Measurements from ENCODE around the gene LHFPL6.

The LHFPL6 gene

DNA sequence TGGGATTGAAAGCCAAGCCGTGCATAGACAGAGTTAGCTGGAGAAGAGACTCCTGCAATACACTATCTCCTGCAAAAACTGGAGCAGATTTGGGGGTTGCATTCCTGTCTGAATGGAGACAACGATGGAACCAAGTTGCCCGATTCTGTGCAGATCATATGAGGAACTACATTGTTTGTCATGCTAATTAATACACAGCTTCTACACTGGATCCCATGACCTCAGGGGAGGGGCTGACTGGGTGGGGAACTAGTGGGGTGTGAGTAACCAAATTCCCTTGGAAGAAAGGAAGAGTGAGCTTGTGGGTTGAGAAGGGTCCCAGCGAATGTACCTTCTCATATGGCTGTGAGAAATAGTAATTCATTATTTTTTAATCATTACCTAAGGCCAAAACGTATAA, 214.0 kb downstream of the LHFPL6 start:
- in situ Hi-C loops (cut with HindIII; ENCODE audit: low pct_ligation_motif_present, low pct_unique_long_range_greater_than_20kb, low sequenced_read_pairs): no loop called here

DNA sequence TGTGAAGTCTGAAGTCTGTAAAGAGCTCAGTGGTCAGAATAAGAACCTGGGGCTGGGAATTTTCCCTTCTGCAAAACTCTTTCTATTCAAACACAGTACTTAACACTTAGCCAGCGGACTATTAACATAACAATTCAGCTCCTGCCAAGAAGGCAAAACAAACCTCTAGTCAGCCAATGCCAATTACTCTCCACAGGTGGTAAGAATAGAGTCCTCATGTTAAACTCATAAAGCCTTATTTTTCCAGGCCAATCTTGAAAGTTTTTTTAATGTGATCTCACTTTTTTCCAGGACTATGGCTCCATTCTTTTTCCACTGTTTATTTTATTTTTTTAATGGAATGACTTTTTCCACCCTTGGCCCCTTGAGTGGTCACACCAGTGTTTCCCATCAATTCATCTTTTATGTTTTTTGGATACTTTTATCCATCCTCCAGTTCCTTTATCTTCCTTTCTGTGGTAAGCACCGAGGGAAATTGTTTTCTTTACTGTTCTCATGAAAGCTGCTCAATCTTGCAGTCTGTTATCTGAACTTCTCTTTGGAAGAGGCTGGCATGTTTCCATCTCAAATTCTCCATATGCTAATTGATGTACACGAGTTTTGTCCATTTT, 217.3 kb downstream of the LHFPL6 start:
- DNase-seq: no peak
- in situ Hi-C loops (cut with HindIII; ENCODE audit: low pct_ligation_motif_present, low pct_unique_long_range_greater_than_20kb, low sequenced_read_pairs): no loop called here

More for the DNA sequence above, 214.0 kb downstream of the LHFPL6 start:
- DNase-seq: no peak

DNA sequence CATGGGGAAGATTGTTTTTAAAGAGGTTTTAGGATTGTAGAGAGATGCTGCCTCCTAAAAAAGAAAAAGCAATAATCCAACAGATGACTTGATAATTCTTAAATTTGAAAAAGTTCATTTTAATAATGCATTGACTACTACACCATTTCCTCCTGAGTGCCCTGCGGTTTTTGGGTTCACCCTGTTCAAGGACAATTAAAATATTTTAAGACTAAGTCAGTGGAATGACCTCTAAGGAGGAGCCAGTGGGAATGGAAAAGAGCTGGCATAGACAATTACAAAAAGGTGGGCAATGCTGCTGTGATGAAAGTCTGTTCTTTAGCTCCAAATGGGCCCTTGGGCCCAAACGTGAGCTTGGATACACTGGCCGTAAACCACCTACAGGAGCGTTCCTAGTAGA, 217.8 kb downstream of the LHFPL6 start:
- DNase-seq: no peak
- in situ Hi-C loops (cut with HindIII; ENCODE audit: low pct_ligation_motif_present, low pct_unique_long_range_greater_than_20kb, low sequenced_read_pairs): no loop called here

DNA sequence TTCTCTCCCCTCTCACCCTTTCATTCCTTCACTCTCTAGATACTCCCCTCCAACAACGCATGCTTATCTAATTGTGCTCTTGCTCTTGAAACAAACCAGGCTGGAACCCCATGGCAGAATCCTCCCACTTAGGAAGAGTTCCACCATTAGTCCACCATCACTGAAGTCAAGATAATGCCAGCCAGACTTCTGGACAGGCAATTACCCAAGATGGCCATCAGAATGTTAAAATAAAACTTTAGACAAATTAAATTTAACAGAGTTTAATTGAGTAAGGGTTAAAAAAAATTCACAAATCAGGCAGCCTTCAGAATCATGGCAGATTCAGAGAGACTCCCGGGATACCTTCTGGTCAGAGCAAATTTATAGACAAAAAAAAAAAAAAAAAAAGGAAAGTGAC, 221.5 kb downstream of the LHFPL6 start:
- in situ Hi-C loops (cut with HindIII; ENCODE audit: low pct_ligation_motif_present, low pct_unique_long_range_greater_than_20kb, low sequenced_read_pairs): no loop called here
- DNase-seq: no peak

DNA sequence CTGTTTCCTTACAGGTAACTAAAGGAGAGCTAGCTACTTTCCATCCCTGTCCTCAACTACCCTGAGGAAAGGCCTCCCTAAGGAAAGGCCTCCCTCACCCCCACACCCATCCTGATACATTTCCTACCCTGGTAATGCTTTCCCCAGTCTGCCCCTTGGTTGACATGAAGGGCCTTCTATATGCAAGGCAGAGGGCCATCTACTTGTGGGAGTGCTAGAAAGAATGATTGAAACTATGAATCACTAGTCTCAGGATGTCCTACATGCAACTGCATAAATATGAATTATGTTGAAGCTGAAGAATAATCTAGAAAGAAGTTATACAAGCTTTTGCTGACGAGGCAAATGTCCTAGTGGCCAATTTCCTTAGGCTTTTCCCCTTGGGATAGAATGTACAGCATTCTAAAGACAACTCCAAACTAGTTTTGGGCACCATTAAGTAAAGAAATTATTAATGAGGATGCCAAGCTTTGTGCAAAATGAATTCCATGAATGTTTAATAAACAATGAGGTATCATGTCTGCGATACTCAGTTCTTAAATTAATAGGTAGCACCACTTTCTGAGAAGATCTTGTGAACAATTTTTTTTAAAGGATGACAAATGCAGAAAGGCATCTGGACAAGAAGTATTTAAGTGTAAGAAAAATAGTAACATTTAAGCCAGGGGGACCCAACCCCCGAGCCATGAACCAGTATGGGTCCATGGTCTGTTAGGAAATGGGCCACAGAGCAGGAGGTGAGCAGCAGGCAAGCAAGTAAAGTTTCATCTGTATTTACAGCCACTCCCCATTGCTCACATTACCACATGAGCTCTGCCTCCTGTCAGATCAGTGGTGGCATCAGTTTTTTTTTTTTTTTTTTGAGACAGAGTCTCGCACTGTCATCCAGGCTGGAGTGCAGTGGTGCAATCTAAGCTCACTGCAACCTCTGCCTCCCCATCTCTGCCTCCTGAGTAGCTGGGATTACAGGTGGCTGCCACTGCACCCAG, 223.0 kb downstream of the LHFPL6 start:
- in situ Hi-C loops (cut with HindIII; ENCODE audit: low pct_ligation_motif_present, low pct_unique_long_range_greater_than_20kb, low sequenced_read_pairs): no loop called here
- no peak for DNase-seq

DNA sequence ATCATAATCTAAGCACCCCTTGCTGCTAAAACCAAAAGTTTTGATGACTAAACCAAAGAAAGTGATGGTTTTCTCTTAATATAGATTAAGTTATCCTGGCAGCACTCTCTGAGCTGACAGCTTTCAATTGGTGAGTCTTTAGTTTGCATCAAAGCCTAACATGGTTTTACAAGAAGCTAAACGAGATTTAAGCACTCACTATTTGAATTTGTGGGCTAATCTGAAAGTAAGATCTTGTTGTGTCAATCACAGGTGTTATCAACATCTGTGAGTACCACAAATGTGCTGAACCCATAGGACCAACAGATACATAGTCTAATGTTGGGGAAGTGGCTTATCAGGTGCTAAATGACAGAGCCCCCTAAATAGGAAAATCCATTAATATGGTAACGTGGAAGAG, 223.9 kb downstream of the LHFPL6 start:
- in situ Hi-C loops (cut with HindIII; ENCODE audit: low pct_ligation_motif_present, low pct_unique_long_range_greater_than_20kb, low sequenced_read_pairs): no loop called here
- no peak for DNase-seq

DNA sequence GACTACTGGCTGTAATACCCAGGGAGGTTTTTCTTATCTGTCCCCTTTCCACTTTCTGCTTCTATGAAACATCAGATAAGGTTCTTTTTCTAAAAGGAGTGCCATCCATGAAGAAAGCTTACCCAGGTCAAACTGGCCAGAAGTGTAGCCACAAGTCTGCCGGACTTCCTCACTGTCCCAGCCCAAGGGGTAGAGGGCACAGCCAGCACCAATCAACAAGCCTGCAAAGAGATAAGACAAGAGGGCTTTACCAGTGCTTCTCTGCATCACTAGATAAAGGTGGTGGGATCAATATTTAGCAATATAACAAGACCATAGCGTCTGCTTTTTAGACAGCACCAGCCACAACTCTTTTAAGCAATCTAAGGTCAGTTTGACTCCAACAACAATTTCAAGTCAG, 224.7 kb downstream of the LHFPL6 start:
- DNase-seq: no peak
- in situ Hi-C loops (cut with HindIII; ENCODE audit: low pct_ligation_motif_present, low pct_unique_long_range_greater_than_20kb, low sequenced_read_pairs): no loop called here

DNA sequence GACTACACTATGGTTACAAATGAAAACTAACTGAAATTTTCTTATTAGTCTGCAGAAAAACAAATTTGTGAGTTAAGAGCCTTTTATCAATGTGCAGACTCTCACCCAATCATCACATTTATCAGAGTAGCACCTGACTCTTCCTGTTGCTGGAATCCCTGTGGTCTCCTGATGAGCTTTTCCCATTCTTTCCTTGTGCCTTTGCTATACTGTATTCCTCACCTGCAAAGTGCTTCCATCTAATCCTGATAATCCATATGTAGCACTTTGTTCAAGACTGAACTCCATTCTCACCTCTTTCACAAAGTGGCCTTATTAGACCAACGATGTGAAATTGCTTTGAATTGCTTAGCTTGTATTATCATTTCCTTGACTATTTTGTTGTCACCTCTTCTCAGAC, 225.3 kb downstream of the LHFPL6 start:
- in situ Hi-C loops (cut with HindIII; ENCODE audit: low pct_ligation_motif_present, low pct_unique_long_range_greater_than_20kb, low sequenced_read_pairs): no loop called here
- no peak for DNase-seq

DNA sequence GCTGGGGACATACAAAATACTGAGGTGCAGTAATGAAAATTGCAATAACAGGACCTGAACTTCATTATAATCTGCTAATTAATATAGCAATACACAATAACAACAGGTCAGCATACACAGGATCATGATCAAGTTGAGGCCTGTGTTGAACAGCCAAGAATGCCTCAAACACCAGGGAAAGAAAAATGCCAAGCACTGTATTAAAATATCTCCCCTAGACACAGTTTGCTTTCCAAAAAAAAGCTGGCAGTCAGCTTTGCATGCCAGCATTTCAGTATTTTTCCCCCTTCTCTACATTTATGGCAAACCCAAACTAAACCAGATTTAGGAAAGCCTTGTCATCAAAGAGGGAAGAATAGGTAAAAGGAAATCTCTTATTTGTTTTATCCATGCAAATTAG, 226.9 kb downstream of the LHFPL6 start:
- in situ Hi-C loops (cut with HindIII; ENCODE audit: low pct_ligation_motif_present, low pct_unique_long_range_greater_than_20kb, low sequenced_read_pairs): no loop called here
- DNase-seq: no peak

DNA sequence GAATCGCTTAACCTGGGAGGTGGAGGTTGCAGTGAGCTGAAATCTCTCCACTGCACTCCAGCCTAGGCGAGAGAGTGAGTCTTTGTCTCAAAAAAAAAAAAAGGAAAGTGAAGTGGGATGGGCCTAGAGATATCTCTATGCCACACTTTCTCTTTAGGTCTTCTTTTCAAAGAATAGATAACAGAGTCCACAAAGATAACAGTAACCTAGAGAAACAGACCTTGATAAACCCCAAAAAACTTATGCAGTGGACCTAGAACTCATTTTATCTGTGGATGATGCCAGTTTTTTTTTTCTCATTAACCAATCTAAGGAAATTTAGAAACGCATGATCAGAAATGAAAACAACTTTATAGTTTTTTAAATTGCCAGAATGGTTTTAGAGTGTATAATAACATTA, 227.4 kb downstream of the LHFPL6 start:
- in situ Hi-C loops (cut with HindIII; ENCODE audit: low pct_ligation_motif_present, low pct_unique_long_range_greater_than_20kb, low sequenced_read_pairs): no loop called here
- DNase-seq: no peak

DNA sequence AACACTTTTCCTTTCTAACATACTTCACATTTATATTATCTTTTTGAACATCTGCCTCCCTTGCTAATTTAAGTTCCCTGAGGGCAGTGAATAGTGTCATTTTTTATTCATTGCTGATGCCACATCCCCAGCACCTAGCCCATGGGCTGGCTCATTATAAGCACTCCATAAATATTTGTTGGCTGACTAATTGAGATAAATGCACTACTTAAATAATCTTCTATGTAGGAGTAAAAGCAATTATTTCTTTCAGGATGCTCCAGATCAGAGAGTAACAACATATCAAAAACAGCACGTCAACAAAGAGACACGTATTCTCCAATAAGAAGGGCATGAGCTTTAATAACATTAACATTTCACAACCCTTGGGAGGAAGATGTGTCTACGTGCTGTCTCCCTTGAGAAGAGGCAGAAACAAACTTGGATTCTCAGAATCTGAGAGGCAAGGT, 228.2 kb downstream of the LHFPL6 start:
- DNase-seq: no peak
- in situ Hi-C loops (cut with HindIII; ENCODE audit: low pct_ligation_motif_present, low pct_unique_long_range_greater_than_20kb, low sequenced_read_pairs): no loop called here

DNA sequence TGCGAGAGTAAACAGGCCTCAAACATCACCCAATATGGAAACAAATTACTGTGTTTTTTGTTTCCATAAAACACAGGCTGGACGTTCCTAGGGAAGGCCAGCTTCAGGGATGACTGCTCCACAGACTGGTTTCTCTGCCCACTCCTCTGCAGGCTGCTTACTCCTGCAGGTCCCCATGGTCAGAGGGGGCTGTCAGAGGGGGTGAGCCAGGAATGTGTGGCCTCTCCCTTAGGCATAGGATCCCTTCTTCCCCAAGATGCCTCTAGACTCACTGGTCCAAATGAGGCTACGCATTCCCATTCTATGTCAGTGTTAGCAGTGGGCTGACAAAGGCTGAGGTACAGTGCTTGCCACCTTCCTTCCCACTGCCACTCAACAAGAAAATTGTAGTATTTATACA, 229.8 kb downstream of the LHFPL6 start:
- DNase-seq: no peak
- in situ Hi-C loops (cut with HindIII; ENCODE audit: low pct_ligation_motif_present, low pct_unique_long_range_greater_than_20kb, low sequenced_read_pairs): no loop called here

DNA sequence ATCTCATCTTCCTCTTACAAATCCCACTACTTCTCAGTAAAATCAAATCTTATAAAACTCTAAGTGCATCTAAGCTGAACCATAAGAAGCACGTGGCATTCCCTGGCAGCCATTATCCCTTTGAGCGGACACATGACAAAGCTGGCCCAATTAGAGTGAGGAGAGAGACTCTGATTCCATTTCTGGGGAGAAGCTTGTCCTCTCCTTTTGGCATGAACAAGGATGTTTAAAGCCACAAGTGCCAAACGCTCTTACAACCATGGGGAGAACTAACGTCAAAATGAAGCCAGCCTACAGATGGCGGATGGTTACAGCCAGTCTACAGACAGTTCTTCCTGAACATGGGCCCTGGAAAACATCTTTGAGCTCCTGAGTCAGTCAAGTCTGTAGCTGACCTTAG, 231.3 kb downstream of the LHFPL6 start:
- DNase-seq: no peak
- in situ Hi-C loops (cut with HindIII; ENCODE audit: low pct_ligation_motif_present, low pct_unique_long_range_greater_than_20kb, low sequenced_read_pairs): no loop called here

DNA sequence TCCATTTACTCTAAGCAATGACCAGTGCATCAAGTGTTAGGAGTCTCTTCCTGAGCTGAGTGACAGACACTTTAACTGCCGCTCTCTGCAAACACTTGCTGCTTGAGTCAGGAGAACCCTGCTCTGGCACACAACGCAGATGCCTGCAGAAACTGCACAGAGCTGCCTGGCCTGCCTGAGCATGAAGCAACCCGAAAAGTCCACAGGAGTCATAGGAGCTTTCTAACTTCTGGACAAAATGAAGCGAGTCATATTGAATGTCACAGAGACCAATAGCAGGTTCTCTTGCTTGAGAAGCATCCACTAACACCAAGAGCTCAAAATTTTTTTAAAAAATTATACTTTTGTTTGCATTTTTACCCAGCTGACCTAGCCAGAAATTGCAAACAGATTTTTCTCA, 232.4 kb downstream of the LHFPL6 start:
- in situ Hi-C loops (cut with HindIII; ENCODE audit: low pct_ligation_motif_present, low pct_unique_long_range_greater_than_20kb, low sequenced_read_pairs): no loop called here
- no peak for DNase-seq

DNA sequence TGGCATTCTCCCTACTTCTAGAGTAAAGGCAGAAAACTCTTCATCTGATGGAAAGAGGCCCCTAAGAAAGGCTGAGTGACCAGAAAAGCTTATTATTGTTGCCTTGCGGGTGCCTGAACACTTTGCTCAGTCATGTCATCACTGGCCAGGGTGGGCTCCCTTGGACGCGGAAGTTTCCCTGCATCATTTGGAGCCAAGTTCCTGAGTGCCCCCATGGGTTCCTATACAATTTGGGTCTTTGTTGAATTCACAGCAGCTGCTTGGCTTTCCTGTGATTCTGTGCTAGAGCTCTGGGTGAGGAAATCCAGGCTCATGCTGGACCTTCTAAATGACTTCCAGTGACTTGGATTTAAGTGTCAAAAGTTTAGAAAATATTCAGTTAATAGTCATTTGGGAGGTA, 232.9 kb downstream of the LHFPL6 start:
- in situ Hi-C loops (cut with HindIII; ENCODE audit: low pct_ligation_motif_present, low pct_unique_long_range_greater_than_20kb, low sequenced_read_pairs): no loop called here
- no peak for DNase-seq

DNA sequence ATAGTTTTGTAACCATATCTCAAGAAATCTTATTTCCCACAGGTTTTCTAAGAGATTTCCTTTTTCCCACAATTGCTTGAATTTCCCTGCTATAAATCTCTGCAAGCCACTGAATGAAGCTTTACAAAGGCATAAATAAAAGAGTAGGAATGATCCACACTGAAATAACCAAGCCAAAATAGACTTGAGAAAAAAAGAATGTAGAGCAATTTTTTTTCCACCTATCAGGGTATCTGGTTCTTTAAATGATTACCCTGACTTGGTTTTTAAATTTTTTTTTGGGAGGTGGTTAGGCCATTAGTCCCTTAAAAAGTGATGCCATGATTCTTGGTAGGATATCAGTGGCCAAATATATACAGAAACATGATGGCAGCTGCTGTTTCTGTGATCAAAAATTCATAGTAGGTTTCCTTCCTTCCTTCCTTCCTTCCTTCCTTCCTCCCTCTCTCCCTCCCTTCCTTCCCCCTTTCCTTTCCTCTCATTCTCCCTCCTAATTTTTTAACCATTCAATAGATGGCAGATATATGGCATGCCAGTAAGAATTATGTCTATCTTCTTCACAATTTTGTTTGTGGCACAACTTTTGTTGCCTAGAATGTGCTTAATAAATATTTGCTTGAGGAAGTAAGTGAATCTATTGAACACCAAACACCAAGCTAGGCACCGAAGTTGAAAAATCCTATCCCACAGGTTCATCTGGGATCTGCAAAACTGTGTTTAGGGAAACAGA, 233.7 kb downstream of the LHFPL6 start:
- in situ Hi-C loops (cut with HindIII; ENCODE audit: low pct_ligation_motif_present, low pct_unique_long_range_greater_than_20kb, low sequenced_read_pairs): no loop called here
- DNase-seq: no peak

DNA sequence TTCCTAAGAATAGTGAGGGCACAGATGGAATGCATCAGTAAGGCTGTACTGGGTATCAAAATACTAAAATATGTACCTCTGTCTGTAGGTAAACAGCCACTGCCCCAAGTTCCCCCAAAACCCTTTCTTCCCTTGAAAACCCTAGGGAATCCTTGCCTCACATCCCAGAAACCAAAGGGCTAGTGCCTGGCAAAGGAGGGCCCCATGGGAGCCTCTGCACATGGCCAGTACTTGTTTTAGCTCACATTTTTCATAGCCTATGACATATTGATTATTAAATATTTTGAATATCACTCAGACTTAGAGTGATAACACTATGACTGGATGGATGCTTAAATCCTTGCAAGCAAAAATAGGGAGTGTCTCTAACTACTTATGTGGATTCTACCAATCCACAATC, 237.1 kb downstream of the LHFPL6 start:
- no peak for DNase-seq
- in situ Hi-C loops (cut with HindIII; ENCODE audit: low pct_ligation_motif_present, low pct_unique_long_range_greater_than_20kb, low sequenced_read_pairs): no loop called here

DNA sequence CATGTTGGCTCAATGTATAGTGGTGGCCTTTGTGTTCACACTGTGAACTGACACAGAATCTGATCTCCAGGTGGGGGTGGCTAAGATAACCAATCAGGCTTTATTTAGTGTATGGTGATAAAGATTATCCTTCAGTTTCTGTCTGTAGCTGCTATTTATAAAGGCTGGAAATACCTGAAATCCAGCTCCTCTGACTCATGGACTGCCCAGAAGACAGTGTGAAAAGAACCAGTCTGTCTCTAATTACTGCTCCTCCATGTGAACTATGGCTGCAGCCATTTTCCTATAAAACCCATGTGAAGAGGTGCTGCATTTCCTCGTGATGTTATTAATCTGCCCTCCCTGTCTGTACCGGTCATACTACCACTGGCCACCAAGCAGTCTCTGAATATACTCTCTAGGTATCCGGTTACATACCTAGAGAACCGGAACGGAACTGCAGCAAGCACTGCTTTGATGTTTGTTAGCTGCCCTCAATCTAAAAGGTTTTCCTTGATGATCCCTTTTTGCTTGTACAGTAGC, 238.0 kb downstream of the LHFPL6 start:
- no peak for DNase-seq
- in situ Hi-C loops (cut with HindIII; ENCODE audit: low pct_ligation_motif_present, low pct_unique_long_range_greater_than_20kb, low sequenced_read_pairs): no loop called here

DNA sequence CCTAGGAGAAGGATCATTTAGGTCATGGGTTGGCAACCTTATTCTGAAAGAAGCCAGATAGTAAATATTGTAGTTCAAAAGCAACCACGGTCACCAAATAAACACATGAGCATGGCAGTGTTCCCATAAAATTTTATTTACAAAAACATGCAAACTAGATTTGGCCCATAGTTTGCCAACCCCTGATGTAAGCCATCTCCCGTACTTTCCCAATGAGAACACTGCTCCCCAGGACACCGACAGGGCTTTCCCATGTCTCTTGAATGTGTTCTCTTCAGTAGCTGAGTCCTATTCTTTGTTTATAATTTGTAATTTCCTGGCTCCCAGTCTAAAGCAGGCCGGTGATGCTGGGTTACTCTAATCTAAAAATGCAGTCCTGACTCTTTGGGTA, 239.6 kb downstream of the LHFPL6 start:
- no peak for DNase-seq
- in situ Hi-C loops (cut with HindIII; ENCODE audit: low pct_ligation_motif_present, low pct_unique_long_range_greater_than_20kb, low sequenced_read_pairs): no loop called here
